Activated T-helper 1 cell treated with anti-CD3 and anti-CD28 coated beads, Interleukin-12 subunit alpha, Interleukin-12 subunit beta, Interleukin-2, Interleukin-4 antibody, amounts not matched to agents 30 ng/mL and 10 ng/mL and 1 ng/mL, durations not matched to agents 14 hours and 24 hours and 36 hours (primary cell): ENCODE data around the gene NAT9. TPM values are rescaled to one million over a fixed set of nuclear protein-coding genes. Genes with fewer than 3 reads are reported as not detected.

Source experiments
- DNase-seq: peaks from one replicate; pipeline ENCODE4 v3.0.0; 2021; ENCODE audit warnings: low spot score
- H3K27ac Mint-ChIP-seq: one replicate; pipeline ENCODE4 v1.8.0; 2021; ENCODE audit warnings: mild to moderate bottlenecking, mixed read lengths
- H3K27me3 Mint-ChIP-seq: one replicate; pipeline ENCODE4 v1.8.0; 2022; ENCODE audit warnings: mild to moderate bottlenecking, moderate library complexity, mixed read lengths; ENCODE audit not compliant: insufficient read depth
- H3K36me3 Mint-ChIP-seq: one replicate; pipeline ENCODE4 v1.8.0; 2021; ENCODE audit warnings: low read depth, mixed read lengths
- H3K4me1 Mint-ChIP-seq: one replicate; pipeline ENCODE4 v1.8.0; 2021; ENCODE audit warnings: low read depth, mixed read lengths
- H3K4me3 Mint-ChIP-seq: one replicate; pipeline ENCODE4 v1.8.0; 2021; ENCODE audit warnings: mild to moderate bottlenecking, moderate library complexity, mixed read lengths
- H3K9me3 Mint-ChIP-seq: one replicate; pipeline ENCODE4 v1.8.0; 2021; ENCODE audit warnings: mixed read lengths
- intact Hi-C: fragments of 100-400 bp; cut with micrococcal nuclease; formaldehyde crosslinking; loops from one replicate; pipeline ENCODE4 v1.15.1; 2024
- total RNA-seq: library from RNA; stranded (reverse); gene quantifications from 2 replicates; pipeline ENCODE4 v1.2.3, GENCODE V29; 2022

Gene NAT9
- total RNA-seq, 1 donor from 2014 or later: 69.0 TPM

DNA sequence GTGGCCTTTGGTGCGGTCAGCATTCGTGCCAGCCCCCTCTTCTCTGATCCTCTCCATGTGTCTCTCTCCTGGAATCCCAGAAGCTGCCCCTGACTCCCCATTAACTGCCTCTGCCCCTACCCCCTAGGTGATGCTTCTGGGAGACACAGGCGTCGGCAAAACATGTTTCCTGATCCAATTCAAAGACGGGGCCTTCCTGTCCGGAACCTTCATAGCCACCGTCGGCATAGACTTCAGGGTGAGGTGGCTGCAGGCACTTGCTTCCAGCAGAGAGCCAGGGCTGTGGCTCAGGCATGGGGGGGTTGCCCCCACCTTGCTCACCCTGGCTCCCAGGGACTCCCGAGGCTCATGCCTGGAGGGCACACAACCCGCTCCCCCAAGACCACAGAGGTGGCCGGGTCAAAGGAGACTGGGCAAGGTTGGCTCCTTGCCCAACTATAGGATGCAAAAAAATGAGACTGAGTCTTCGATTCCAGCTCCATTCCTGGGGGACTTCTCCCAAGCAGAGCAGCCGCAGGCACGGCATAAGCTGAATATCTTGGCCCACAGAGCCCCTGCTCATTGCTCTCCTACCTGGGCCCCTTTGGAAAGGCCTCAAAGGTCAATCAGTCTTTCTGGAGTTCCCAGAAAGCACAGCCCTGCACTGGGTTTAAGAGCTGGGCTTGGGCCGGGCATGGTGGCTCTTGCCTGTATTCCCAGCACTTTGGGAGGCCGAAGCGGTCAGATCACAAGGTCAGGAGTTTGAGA, 35.3 kb downstream of the NAT9 start:
- Mint-ChIP-seq H3K9me3 (no peaks in the 10 kb centered on the region), H3K36me3 (peaks cover 10% of the 10 kb centered on the region), H3K4me3 (peak overlapping the region; percentile 33), H3K27ac (peak overlapping the region; percentile 88), H3K4me1 (peaks cover 83% of the 10 kb centered on the region), H3K27me3 (no peaks in the 10 kb centered on the region)
- DNase-seq: no peak
- intact Hi-C loops: loop anchor here (10.0 kb wide), 1 partner anchor 294 kb away; no protein-coding TSS in a partner anchor

DNA sequence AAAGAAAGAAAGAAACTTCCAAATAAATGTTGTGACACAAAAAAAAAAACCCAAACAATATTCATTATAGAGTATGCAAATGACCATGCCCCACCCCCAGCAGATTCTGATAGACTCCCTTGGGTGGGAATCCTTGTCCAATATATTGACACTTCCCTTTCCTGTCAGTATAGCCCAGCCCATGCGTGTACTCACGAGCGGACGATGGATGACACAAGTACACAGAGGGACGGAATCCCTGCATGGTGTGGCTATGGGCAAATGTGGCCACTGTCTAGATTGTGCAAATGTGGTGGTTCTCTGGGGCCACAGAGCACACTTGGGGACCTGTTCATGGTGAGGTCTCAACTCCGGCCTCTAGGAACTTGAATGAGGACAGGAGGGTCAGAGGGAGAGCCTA, 36.0 kb downstream of the NAT9 start:
- no peaks in the 10 kb centered on the region for H3K27me3 Mint-ChIP-seq
- H3K4me1 Mint-ChIP-seq: peaks cover 83% of the 10 kb centered on the region
- no peak for DNase-seq
- H3K27ac Mint-ChIP-seq: peak overlapping the region; percentile 76
- peaks cover 10% of the 10 kb centered on the region for H3K36me3 Mint-ChIP-seq
- H3K4me3 Mint-ChIP-seq: peak overlapping the region; percentile 55
- no peaks in the 10 kb centered on the region for H3K9me3 Mint-ChIP-seq
- intact Hi-C loops: loop anchor here (10.0 kb wide), 1 partner anchor 295 kb away; no protein-coding TSS in a partner anchor

DNA sequence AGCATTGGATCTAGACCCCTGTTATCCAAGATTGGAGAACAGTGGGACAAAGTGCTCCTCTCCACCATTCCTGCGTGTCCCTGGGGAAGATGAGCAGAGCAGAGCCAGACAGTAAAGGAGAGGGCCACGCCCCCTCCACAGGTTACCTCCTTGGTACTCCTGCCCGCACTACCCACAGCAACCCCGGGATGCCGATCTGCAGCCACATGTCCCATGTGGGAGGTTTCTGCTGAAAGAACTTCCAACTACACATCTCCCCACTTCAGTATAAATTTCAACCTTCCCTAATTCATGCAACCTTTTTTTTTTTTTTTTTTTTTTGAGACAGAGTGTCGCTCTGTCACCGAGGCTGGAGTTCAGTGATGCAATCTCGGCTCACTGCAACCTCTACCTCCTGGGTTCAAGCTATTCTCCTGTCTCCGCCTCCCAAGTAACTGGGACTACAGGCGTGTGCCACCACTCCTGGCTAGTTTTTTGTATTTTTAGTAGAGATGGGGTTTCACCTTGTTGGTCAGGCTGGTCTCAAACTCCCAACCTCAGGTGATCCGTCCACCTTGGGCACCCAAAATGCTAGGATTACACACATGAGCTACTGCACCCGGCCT, 36.8 kb downstream of the NAT9 start:
- H3K9me3 Mint-ChIP-seq: no peaks in the 10 kb centered on the region
- peak overlapping the region; percentile 89 for H3K4me3 Mint-ChIP-seq
- no peak for DNase-seq
- peak overlapping the region; percentile 84 for H3K27ac Mint-ChIP-seq
- peaks cover 4% of the 10 kb centered on the region for H3K27me3 Mint-ChIP-seq
- peaks cover 10% of the 10 kb centered on the region for H3K36me3 Mint-ChIP-seq
- intact Hi-C loops: loop anchor here (5.0 to 10.0 kb wide), 4 partner anchors 67 to 537 kb away; partner anchors contain the start of gene RPL38
- H3K4me1 Mint-ChIP-seq: peaks cover 76% of the 10 kb centered on the region

- Mint-ChIP-seq H3K4me1 (peaks cover 66% of the 10 kb centered on the region), H3K36me3 (peaks cover 7% of the 10 kb centered on the region), H3K27ac (peak overlapping the region; percentile 84), H3K9me3 (no peaks in the 10 kb centered on the region), H3K4me3 (peak overlapping the region; percentile 89), H3K27me3 (peaks cover 4% of the 10 kb centered on the region)
- DNase-seq: peak; percentile 77
- intact Hi-C loops: loop anchor here (5.0 to 10.0 kb wide), 4 partner anchors 66 to 536 kb away; partner anchors contain the start of gene RPL38
Measured at GRCh38 chr17:74738051-74738996, 37.8 kb downstream of the NAT9 start.

DNA sequence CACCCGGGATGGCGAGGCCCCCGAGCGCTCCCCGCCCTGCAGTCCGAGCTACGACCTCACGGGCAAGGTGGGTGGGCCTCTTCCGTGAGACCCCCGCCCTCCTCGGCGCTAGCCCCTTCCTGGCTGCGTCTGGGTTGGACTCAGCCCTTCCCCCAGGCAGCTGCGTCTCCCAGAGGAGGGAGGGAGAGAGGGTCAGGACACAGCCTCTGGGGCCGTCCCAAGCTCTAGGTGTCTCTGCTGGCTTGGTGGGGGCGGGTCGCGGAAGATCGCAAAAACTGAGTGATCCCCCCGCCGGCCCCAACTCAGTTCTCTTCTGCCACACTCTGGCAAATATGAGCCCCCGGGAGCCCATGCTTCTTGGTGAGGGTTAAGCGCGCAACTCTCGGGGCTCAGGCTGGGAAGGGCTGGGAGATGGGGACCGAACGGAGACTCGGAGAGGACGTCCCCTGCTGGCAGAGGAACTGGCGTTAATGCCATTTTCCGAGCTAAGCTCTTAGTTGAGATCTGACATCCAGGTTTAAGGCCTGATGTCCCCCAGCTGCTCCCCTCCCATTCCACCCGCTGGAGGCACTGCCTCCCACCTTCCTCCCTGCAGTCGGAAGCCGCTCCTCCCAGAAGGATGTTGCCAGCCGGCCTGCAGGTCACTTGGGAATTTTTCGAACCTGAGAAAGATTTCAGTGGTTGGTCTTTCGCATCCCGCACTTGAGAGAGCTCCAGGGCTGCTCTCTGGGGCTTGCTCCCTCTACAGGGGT, 38.7 kb downstream of the NAT9 start:
- DNase-seq: peak; percentile 34
- peaks cover 58% of the 10 kb centered on the region for H3K4me1 Mint-ChIP-seq
- intact Hi-C loops: loop anchor here (1.0 to 10.0 kb wide), 5 partner anchors 65 to 535 kb away; partner anchors contain the start of gene RPL38
- peak overlapping the region; percentile 89 for H3K4me3 Mint-ChIP-seq
- H3K36me3 Mint-ChIP-seq: peaks cover 7% of the 10 kb centered on the region
- no peaks in the 10 kb centered on the region for H3K9me3 Mint-ChIP-seq
- H3K27ac Mint-ChIP-seq: peak overlapping the region; percentile 84
- H3K27me3 Mint-ChIP-seq: peaks cover 4% of the 10 kb centered on the region

- DNase-seq: peak; percentile 46
Measured at GRCh38 chr17:74736513-74737298, 39.4 kb downstream of the NAT9 start, which contains the start of gene RAB37. TSS of gene RAB37 (plus strand) at chr17:74737256. CDS start at chr17:74737273, 17 bp downstream.

GRCh38 chr17:74734256-74734655, 41.9 kb downstream of the NAT9 start:
- DNase-seq: no peak
- Mint-ChIP-seq H3K4me3 (no peak overlapping the region), H3K27me3 (peaks cover 4% of the 10 kb centered on the region), H3K27ac (peak overlapping the region; percentile 47), H3K9me3 (no peaks in the 10 kb centered on the region), H3K36me3 (peaks cover 5% of the 10 kb centered on the region), H3K4me1 (peaks cover 39% of the 10 kb centered on the region)
- intact Hi-C loops: loop anchor here (10.0 kb wide), 2 partner anchors 219 to 259 kb away; no protein-coding TSS in a partner anchor

More at GRCh38 chr17:74736513-74737298, 39.4 kb downstream of the NAT9 start, which contains the start of gene RAB37:
- intact Hi-C loops: loop anchor here (1.0 to 10.0 kb wide), 5 partner anchors 64 to 534 kb away; partner anchors contain the start of gene RPL38
- H3K27me3 Mint-ChIP-seq: peaks cover 4% of the 10 kb centered on the region
- H3K4me3 Mint-ChIP-seq: peak within 1 kb of the TSS; percentile 89
- peaks cover 50% of the 10 kb centered on the region for H3K4me1 Mint-ChIP-seq
- H3K27ac Mint-ChIP-seq: peak within 1 kb of the TSS; percentile 84
- H3K9me3 Mint-ChIP-seq: no peaks in the 10 kb centered on the region
- H3K36me3 Mint-ChIP-seq: peaks cover 5% of the 10 kb centered on the region

DNA sequence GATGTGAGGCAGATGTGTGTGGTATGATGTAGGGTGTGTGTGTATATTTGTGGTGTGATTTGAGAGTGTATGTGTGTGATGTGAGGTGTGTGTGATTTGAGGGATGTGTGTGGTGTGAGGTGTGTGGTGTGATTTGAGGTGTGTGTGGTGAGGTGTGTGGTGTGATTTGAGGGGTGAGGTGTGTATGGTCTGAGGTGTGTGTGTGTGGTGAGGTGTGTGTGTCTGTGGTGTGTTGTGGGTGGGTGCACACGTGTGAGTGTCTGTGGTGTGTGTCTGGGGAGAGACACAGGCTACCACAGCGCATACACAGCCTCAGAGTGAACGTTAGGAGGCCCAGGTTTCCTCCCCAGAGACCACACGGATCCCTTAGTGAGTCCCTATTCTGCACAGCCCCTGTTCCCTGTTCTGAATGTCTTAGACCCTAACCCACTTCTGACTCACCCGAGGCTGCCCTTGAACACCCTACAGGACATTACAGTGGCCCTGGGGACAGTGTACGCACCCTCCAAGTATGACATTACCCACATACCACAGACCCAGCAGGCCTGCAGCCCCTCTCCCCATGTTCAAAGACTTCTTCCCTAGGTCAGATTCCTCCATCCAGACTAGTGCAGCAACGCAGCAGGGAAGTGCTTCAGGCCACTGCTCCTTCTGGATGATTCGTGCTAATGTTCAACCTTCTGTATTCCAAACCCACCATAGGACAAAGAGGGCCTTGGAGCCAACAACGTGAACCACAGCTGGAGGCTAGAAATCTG, 42.6 kb downstream of the NAT9 start:
- peaks cover 32% of the 10 kb centered on the region for H3K4me1 Mint-ChIP-seq
- intact Hi-C loops: loop anchor here (10.0 kb wide), 2 partner anchors 219 to 259 kb away; no protein-coding TSS in a partner anchor
- peaks cover 4% of the 10 kb centered on the region for H3K27me3 Mint-ChIP-seq
- no peak for DNase-seq
- peaks cover 2% of the 10 kb centered on the region for H3K36me3 Mint-ChIP-seq
- H3K4me3 Mint-ChIP-seq: no peak overlapping the region
- H3K27ac Mint-ChIP-seq: peak overlapping the region; percentile 47
- no peaks in the 10 kb centered on the region for H3K9me3 Mint-ChIP-seq

DNA sequence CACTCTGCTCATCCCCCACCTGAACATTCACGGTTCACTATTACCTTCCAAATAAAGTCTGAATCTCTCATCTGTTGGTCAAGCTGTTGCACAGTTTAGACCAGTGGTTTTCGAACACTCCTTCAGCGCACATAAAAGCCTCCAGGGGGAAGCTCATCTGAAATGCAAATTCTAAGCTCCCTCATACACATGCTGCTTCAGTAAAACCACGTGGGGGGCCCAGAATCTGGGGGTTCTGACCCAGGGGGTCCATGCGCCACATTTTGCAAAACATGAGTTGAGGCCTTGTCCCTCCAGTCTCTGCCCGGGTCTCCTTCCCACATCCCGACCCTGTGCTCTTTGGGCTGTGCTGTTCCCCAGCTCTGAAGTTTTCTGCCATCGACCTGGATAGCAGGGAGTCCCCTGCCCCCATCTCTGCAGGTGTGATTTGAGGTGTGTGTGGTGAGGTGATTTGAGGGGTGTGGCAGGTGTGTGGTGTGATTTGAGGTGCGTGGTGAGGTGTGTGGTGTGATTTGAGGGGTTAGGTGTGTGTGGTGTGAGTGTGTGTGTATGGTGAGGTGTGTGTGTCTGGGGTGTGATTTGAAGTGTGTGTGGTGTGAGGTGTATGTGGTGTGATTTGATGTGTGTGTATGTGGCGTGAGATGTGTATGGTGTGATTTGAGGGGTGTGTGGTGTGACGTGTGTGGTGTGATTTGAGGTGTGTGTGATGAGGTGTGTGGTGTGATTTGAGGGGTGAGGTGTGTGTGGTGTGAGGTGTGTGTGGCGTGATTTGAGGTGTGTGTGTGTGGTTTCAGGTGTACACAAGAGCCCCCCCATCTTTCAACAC, 43.9 kb downstream of the NAT9 start:
- H3K9me3 Mint-ChIP-seq: no peaks in the 10 kb centered on the region
- no peak for DNase-seq
- H3K27ac Mint-ChIP-seq: no peak overlapping the region
- intact Hi-C loops: loop anchor here (10.0 kb wide), 2 partner anchors 217 to 257 kb away; no protein-coding TSS in a partner anchor
- no peak overlapping the region for H3K4me3 Mint-ChIP-seq
- peaks cover 19% of the 10 kb centered on the region for H3K4me1 Mint-ChIP-seq
- H3K27me3 Mint-ChIP-seq: peaks cover 4% of the 10 kb centered on the region
- no peaks in the 10 kb centered on the region for H3K36me3 Mint-ChIP-seq

- Mint-ChIP-seq H3K4me3 (no peak overlapping the region), H3K9me3 (no peaks in the 10 kb centered on the region), H3K4me1 (peaks cover 16% of the 10 kb centered on the region), H3K36me3 (no peaks in the 10 kb centered on the region), H3K27ac (no peak overlapping the region), H3K27me3 (peaks cover 4% of the 10 kb centered on the region)
- intact Hi-C loops: loop anchor here (2.0 to 10.0 kb wide), 3 partner anchors 44 to 256 kb away; no protein-coding TSS in a partner anchor
- DNase-seq: no peak
Measured at GRCh38 chr17:74731347-74731605, 44.9 kb downstream of the NAT9 start.
